Measurements from ENCODE around the gene NFE2L1.

NFE2L1 gene

DNA sequence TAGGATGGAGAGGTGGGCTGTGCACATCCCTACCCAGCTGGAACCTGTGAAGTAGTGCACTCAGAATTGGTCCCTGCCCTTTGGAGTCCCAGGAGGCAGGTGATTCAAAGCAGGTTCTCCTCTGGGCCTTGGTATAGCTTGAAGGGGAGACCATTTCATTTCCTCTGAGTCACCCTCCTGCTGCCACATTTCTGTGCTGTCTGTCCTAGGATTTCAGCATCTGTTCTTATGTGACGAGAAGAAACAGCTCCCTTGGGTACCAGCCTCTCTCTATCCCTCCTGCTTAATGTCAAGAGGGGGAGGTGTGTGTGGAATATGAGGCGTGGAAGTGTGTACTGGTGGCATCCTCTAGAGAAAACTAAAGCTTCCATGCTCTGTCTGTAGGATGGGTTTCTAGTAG lies 5.0 kb upstream of the NFE2L1 start:
- no peak for DNase-seq (ENCODE audit: extremely low read depth, insufficient read length)
- no peak overlapping the region for H3K4me3 ChIP-seq (replicated peaks; ENCODE audit: low read depth, low read length)
- H3K36me3 ChIP-seq (ENCODE audit: control insufficient read depth, insufficient read depth, low read length): no peaks in the 10 kb centered on the region
- H3K27me3 ChIP-seq (replicated peaks; ENCODE audit: control insufficient read depth, insufficient read depth, low read length): no peaks in the 10 kb centered on the region
- TF ChIP-seq, protein P1, sequence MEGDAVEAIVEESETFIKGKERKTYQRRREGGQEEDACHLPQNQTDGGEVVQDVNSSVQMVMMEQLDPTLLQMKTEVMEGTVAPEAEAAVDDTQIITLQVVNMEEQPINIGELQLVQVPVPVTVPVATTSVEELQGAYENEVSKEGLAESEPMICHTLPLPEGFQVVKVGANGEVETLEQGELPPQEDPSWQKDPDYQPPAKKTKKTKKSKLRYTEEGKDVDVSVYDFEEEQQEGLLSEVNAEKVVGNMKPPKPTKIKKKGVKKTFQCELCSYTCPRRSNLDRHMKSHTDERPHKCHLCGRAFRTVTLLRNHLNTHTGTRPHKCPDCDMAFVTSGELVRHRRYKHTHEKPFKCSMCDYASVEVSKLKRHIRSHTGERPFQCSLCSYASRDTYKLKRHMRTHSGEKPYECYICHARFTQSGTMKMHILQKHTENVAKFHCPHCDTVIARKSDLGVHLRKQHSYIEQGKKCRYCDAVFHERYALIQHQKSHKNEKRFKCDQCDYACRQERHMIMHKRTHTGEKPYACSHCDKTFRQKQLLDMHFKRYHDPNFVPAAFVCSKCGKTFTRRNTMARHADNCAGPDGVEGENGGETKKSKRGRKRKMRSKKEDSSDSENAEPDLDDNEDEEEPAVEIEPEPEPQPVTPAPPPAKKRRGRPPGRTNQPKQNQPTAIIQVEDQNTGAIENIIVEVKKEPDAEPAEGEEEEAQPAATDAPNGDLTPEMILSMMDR (IDR thresholded peaks at IDR 0.05; ENCODE audit: insufficient read depth, low read length, poor library complexity, severe bottlenecking): no peak

DNA sequence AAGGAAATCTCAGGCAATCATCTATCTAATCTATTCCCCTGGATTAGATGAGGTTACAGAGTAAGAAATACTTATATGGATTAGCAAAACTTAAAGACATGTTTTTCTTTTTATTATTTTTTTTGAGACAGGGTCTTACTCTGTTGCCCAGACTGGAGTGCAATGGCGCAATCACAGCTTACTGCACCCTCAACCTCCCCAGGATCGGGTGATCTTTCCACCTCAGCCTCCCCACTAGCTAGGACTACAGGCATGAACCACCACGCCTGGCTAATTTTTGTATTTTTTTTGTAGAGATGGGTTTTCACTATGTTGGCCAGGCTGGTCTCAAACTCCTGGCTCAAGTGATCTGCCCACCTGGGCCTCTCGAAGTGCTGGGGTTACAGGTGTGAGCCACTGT lies 3.3 kb upstream of the NFE2L1 start:
- Histone ChIP-seq H3K4me3 (replicated peaks; ENCODE audit: low read depth, low read length) (no peak overlapping the region), H3K27me3 (replicated peaks; ENCODE audit: control insufficient read depth, insufficient read depth, low read length) (no peaks in the 10 kb centered on the region), H3K36me3 (ENCODE audit: control insufficient read depth, insufficient read depth, low read length) (no peaks in the 10 kb centered on the region)
- DNase-seq (ENCODE audit: extremely low read depth, insufficient read length): no peak
- TF ChIP-seq, protein P1 (IDR thresholded peaks at IDR 0.05; ENCODE audit: insufficient read depth, low read length, poor library complexity, severe bottlenecking): no peak

DNA sequence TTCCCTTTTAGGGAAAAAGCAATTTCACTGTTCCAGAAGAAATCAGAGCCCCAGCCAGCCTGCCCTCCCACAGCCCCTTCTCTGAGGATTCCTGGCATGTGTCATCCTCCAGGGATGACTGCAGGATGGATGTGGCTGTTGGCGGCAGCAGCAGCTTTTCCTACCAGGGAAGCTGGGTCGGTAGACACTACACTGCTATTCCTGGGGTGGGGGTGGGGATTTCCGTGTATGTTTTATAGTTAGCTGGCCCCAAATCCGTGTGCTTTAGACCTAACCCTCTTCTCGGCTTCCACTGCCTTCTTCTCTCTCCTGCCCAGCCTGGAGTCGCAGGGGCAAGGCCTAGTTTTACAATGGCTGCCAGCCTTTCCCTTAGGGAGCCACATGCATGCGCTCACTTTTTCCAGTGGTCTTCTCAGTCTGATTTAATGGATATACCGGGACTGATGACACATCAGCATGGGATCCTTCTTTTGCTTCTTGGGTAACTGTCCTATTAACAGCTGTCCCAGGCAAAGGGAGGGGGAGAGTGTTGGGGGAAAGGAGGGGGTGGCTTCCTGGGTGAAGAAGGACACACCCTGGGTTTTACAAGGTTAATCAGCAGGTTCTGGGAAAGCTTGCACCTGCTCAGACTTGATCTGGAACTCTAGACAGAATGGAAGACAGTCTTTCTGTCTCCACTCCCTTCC lies 2.7 kb upstream of the NFE2L1 start:
- TF ChIP-seq, protein P1 (IDR thresholded peaks at IDR 0.05; ENCODE audit: insufficient read depth, low read length, poor library complexity, severe bottlenecking): no peak
- DNase-seq (ENCODE audit: extremely low read depth, insufficient read length): no peak
- Histone ChIP-seq H3K27me3 (replicated peaks; ENCODE audit: control insufficient read depth, insufficient read depth, low read length) (no peaks in the 10 kb centered on the region), H3K4me3 (replicated peaks; ENCODE audit: low read depth, low read length) (no peak overlapping the region), H3K36me3 (ENCODE audit: control insufficient read depth, insufficient read depth, low read length) (no peaks in the 10 kb centered on the region)

DNA sequence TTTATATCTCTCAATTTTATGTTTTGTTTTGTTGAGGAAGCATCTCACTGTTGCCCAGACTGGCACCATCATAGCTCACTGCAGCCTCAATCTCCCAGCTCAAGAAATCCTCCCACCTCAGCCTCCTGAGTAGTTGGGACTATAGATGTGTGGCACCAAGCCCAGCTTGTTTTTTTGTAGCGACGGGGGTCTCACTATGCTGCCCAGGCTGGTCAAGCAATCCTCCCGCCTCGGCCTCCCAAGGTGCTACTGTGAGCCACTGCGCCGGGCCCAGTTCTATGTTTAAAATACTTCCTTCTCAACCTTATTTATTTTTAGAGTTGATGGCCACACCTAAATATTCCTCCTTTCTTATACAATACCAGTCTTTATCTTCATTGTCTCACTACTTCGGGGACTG lies 1.9 kb upstream of the NFE2L1 start:
- Histone ChIP-seq H3K4me3 (replicated peaks; ENCODE audit: low read depth, low read length) (peak overlapping the region; percentile 85), H3K36me3 (ENCODE audit: control insufficient read depth, insufficient read depth, low read length) (peaks cover 7% of the 10 kb centered on the region), H3K27me3 (replicated peaks; ENCODE audit: control insufficient read depth, insufficient read depth, low read length) (no peaks in the 10 kb centered on the region)
- no peak for DNase-seq (ENCODE audit: extremely low read depth, insufficient read length)
- TF ChIP-seq, protein P1 (IDR thresholded peaks at IDR 0.05; ENCODE audit: insufficient read depth, low read length, poor library complexity, severe bottlenecking): no peak

DNA sequence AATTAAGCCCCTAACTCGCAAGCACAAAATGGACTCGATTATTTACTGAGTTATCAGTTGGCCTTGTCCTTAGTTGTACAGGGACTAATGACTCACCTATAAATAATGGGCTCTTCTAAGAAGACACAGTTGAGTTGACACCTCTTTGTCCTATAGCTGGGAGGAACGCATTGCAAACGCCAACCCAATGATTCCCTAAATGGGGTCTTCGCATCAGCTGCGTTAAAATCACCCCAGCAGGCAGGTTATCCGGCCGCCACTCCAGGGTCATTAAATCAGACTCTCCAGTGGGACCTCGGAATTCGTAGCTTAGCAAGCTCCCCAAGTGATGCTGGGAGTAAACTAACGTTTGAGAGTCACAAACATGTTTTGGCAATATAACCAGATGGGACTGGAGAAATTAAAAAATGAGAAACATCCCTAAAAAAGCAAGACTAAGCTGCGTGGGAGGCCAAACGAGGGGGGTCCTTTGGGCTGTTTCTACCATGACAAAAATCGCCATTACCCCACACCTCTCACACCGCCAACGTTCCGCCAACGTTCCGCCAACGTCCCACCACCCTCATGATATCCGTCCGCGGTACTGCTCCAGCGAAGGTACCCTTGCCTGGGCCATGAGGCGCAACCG lies 932 bp upstream of the NFE2L1 start:
- Histone ChIP-seq H3K27me3 (replicated peaks; ENCODE audit: control insufficient read depth, insufficient read depth, low read length) (no peaks in the 10 kb centered on the region), H3K4me3 (replicated peaks; ENCODE audit: low read depth, low read length) (peak overlapping the region; percentile 85), H3K36me3 (ENCODE audit: control insufficient read depth, insufficient read depth, low read length) (peaks cover 12% of the 10 kb centered on the region)
- TF ChIP-seq, protein P1 (IDR thresholded peaks at IDR 0.05; ENCODE audit: insufficient read depth, low read length, poor library complexity, severe bottlenecking): no peak
- DNase-seq (ENCODE audit: extremely low read depth, insufficient read length): peak; percentile 28
